ENCODE results near the gene MLH3.

- TF ChIP-seq CTCF (IDR thresholded peaks at IDR 0.05; ENCODE audit: low read depth, low read length, missing input control) (no peak), HNF4A (conservative IDR thresholded peaks at IDR 0.05) (no peak), GABPA (IDR thresholded peaks at IDR 0.05 in 1 of 2, conservative IDR thresholded peaks at IDR 0.05 in 1 of 2) (no peak), TAF1 (conservative IDR thresholded peaks at IDR 0.05) (no peak), YY1 (IDR thresholded peaks at IDR 0.05) (no peak)
- TF ChIP-seq, protein P1, sequence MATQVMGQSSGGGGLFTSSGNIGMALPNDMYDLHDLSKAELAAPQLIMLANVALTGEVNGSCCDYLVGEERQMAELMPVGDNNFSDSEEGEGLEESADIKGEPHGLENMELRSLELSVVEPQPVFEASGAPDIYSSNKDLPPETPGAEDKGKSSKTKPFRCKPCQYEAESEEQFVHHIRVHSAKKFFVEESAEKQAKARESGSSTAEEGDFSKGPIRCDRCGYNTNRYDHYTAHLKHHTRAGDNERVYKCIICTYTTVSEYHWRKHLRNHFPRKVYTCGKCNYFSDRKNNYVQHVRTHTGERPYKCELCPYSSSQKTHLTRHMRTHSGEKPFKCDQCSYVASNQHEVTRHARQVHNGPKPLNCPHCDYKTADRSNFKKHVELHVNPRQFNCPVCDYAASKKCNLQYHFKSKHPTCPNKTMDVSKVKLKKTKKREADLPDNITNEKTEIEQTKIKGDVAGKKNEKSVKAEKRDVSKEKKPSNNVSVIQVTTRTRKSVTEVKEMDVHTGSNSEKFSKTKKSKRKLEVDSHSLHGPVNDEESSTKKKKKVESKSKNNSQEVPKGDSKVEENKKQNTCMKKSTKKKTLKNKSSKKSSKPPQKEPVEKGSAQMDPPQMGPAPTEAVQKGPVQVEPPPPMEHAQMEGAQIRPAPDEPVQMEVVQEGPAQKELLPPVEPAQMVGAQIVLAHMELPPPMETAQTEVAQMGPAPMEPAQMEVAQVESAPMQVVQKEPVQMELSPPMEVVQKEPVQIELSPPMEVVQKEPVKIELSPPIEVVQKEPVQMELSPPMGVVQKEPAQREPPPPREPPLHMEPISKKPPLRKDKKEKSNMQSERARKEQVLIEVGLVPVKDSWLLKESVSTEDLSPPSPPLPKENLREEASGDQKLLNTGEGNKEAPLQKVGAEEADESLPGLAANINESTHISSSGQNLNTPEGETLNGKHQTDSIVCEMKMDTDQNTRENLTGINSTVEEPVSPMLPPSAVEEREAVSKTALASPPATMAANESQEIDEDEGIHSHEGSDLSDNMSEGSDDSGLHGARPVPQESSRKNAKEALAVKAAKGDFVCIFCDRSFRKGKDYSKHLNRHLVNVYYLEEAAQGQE (IDR thresholded peaks at IDR 0.05), result no peak
These were observed 86.3 kb downstream of the MLH3 start for GRCh38 chr14:74964787-74965485.

Measured in liver (tissue), 3 donors.